ENCODE data around the gene CUL4A.
"Not testable (repeated sequence)": the region's sequence is repeated elsewhere in the genome, so short reads cannot be mapped to it uniquely, and the experiment has no call there.

DNA sequence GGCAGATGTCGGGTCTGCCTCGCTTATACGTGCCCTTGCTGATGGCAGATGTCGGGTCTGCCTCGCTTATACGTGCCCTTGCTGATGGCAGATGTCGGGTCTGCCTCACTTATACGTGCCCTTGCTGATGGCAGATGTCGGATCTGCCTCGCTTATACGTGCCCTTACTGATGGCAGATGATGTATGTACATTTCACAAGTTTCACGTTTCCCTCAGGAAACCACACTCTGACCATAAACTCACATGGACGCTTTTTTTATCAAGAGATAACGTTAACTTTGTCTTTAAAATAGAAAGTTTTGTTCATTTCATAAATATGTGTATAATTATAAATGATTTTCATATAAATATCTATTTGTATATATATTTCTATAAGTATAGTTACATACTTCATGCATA, 53.6 kb downstream of the CUL4A start:
- TF ChIP-seq CTCF, EZH2, EZH2phosphoT487 (IDR thresholded peaks at IDR 0.05): not testable (repeated sequence)

All from neural progenitor cell (in vitro differentiated cells).